Measurements from ENCODE around the gene C16orf86. TPM values are rescaled to one million over a fixed set of nuclear protein-coding genes. Genes with fewer than 3 reads are reported as not detected.

The C16orf86 gene
- total and polyA plus RNA-seq, 2 of the 8 experiments (the other 6 are each of a cell fraction or from before 2014, with no cell fraction given) = 1.4 to 2.3 TPM

GRCh38 chr16:67657017-67657608, 9.5 kb upstream of the C16orf86 start:
- Histone ChIP-seq H2BK120ac (replicated peaks; ENCODE audit: low read depth, low read length) (no peak overlapping the region), H3K79me1 (ENCODE audit: low read depth, low read length) (no peaks in the 10 kb centered on the region; the same call in 1 of the 2 replicates), H2AK5ac (ENCODE audit: low read depth, low read length) (no peak overlapping the region), H3K27me3 (replicated peaks in 1 of 4; ENCODE audit: control insufficient read depth in 3 of 4, extremely low read depth in 1 of 4, insufficient read depth in 3 of 4, low read length in 3 of 4) (peaks cover 0 to 13% (median 10%) of the 10 kb centered on the region in 4 experiments; a peak in 4 of 7 replicates), H4K91ac (replicated peaks; ENCODE audit: insufficient read length, low read length) (no peak overlapping the region), H3K23me2 (ENCODE audit: low read depth, low read length) (peaks cover 21% of the 10 kb centered on the region), H4K5ac (ENCODE audit: insufficient read length, low read depth, low read length) (no peak overlapping the region), H3K18ac (ENCODE audit: extremely low read depth, low read length) (no peak overlapping the region), H3K9me3 (ENCODE audit: insufficient read depth in 2 of 2, low read depth in 1 of 2, low read length in 1 of 2) (no peaks in the 10 kb centered on the region), H3K4ac (replicated peaks; ENCODE audit: insufficient read length, low read depth, low read length) (no peak overlapping the region), H2BK5ac (ENCODE audit: low read depth, low read length) (no peak overlapping the region), H3K4me1 (replicated peaks in 1 of 4; ENCODE audit: control insufficient read depth in 3 of 4, insufficient read depth in 4 of 4, low read length in 3 of 4) (peaks cover 0 to 16% (median 10%) of the 10 kb centered on the region in 4 experiments; a peak in 5 of 7 replicates), H3K23ac (ENCODE audit: insufficient read length) (no peak overlapping the region), H3K9ac (replicated peaks in 1 of 4; ENCODE audit: extremely low read depth in 1 of 4, low read depth in 3 of 4, low read length in 3 of 4) (no peak overlapping the region), H4K20me1 (replicated peaks in 1 of 2; ENCODE audit: control insufficient read depth in 1 of 2, insufficient read depth in 2 of 2, low read length in 2 of 2) (peaks cover 6 to 10% of the 10 kb centered on the region in 2 experiments), H3K4me3 (ENCODE audit: extremely low read depth in 1 of 4, insufficient read depth in 2 of 4, low read depth in 3 of 4, low read length in 4 of 4) (no peak overlapping the region), H3K4me2 (ENCODE audit: insufficient read depth in 1 of 2, low read depth in 2 of 2, low read length in 2 of 2) (no peak overlapping the region), H3K27ac (ENCODE audit: low read depth, low read length) (no peak overlapping the region), H3K79me2 (ENCODE audit: control insufficient read depth in 1 of 2, insufficient read depth in 2 of 2, low read length in 2 of 2) (no peaks in the 10 kb centered on the region), H3K56ac (replicated peaks; ENCODE audit: insufficient read length, low read depth, low read length) (no peak overlapping the region), H3K36me3 (ENCODE audit: control insufficient read depth in 2 of 4, insufficient read depth in 4 of 4, low read length in 3 of 4) (peaks cover 0 to 4% (median 2%) of the 10 kb centered on the region in 4 experiments; a peak in 1 of 8 replicates), H2BK12ac (ENCODE audit: low read depth, low read length) (no peak overlapping the region), H3K14ac (ENCODE audit: insufficient read length) (no peak overlapping the region), H2AFZ (ENCODE audit: low read length) (no peak overlapping the region), H2BK15ac (ENCODE audit: low read length) (no peak overlapping the region), H4K8ac (ENCODE audit: extremely low read depth, insufficient read depth, low read length) (no peak overlapping the region), H2BK20ac (ENCODE audit: low read length) (no peak overlapping the region)
- ChIA-PET CTCF (ENCODE audit: partially characterized antibody) (interaction anchor here (1.0 to 13.7 kb wide), 5 partner anchors 11 to 143 kb away, joined by 4 to 202 read pairs (median 10); partner anchors contain the start of gene CARMIL2), POLR2A (ENCODE audit: partially characterized antibody) (interaction anchor here (1.4 to 1.8 kb wide), 4 partner anchors 93 to 118 kb away, joined by 3 to 4 read pairs (median 4); partner anchors contain the start of gene CTCF)
- no peak for DNase-seq (ENCODE audit: low read depth in 1 of 2, low spot score in 2 of 2)
- WGBS, 2 experiments (ENCODE audit: extremely low coverage in 1 of 2, insufficient coverage in 1 of 2, insufficient read length in 1 of 2, insufficient replicate concordance in 2 of 2, low coverage in 1 of 2, low lambda C conversion rate in 2 of 2, missing lambda C conversion rate in 1 of 2) = 95% methylated on average over 16 of the region's 16 CpGs; no CpG with 5 or more reads in 1 of the 2 experiments
- FAIRE-seq = no peak
- TF ChIP-seq EGR1 (IDR thresholded peaks at IDR 0.05; ENCODE audit: borderline replicate concordance, low read depth, low read length) = no peak
- TF ChIP-seq POLR2AphosphoS5 (IDR thresholded peaks at IDR 0.05; ENCODE audit: low read depth, low read length) = no peak
- TF ChIP-seq TEAD4 (IDR thresholded peaks at IDR 0.05; ENCODE audit: low read depth, low read length) = no peak
- TF ChIP-seq TBP (IDR thresholded peaks at IDR 0.05; ENCODE audit: low read depth, low read length) = no peak
- TF ChIP-seq CREB1 (IDR thresholded peaks at IDR 0.05) = no peak
- TF ChIP-seq CBX8 (IDR thresholded peaks at IDR 0.05; ENCODE audit: borderline replicate concordance, low read depth, low read length) = no peak
- TF ChIP-seq NRF1 (IDR thresholded peaks at IDR 0.05; ENCODE audit: low read depth, low read length) = no peak
- no peak for TF ChIP-seq KDM5A (IDR thresholded peaks at IDR 0.05; ENCODE audit: low read length)
- TF ChIP-seq ATF2 (IDR thresholded peaks at IDR 0.05; ENCODE audit: low read length) = no peak
- TF ChIP-seq SP1 (IDR thresholded peaks at IDR 0.05; ENCODE audit: low read depth, low read length) = no peak
- no peak for TF ChIP-seq MAFK (IDR thresholded peaks at IDR 0.05; ENCODE audit: low read depth, low read length)
- no peak for TF ChIP-seq RBBP5 (IDR thresholded peaks at IDR 0.05; ENCODE audit: borderline replicate concordance, low read depth, low read length)

All from H1 (cell line).